Measurements from ENCODE around the gene NRXN3. TPM values are rescaled to one million over a fixed set of nuclear protein-coding genes. Genes with fewer than 3 reads are reported as not detected.

Gene NRXN3
- total RNA-seq, 1 donor from 2014 or later: not detected

DNA sequence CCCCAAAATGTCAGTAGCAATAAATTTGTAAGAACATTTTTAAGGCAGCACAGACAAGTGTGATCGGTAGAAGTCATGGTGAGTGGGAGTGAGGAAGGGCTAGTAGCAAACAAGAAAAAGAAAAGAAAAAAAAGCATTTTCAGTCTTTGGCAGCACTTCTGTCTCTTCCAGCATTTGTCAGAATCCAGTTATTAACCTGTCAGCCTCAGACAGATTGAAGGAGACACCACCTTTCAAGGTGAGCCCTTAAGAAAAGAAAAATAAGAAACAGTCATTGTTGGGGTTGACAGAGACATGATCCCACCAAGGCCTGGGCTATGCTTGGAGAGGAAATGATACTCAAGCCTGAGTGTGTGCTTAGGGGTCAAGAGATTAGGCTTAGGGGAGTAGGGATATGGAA lies 947.4 kb downstream of the NRXN3 start:
- DNase-seq (ENCODE audit: low read depth in 2 of 2): no peak

DNA sequence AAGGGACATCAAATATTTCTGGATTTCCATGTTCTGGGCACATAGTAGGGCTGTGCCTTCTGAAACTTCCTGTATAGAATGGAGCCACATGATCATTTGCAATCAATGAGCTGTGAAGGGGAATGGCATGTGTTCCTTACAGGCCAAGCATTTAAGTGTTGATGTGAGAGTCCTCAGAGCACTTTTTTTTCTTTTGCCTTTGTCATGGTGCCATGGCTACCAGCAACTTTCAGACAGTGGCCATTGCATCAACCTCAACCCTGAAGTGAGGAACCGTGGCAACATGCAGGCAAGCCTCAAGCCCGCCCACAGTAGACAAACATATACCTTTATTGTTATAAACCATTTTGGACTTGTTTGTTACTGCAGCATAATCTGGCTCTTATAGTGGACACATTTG lies 948.1 kb downstream of the NRXN3 start:
- DNase-seq (ENCODE audit: low read depth in 2 of 2): no peak

DNA sequence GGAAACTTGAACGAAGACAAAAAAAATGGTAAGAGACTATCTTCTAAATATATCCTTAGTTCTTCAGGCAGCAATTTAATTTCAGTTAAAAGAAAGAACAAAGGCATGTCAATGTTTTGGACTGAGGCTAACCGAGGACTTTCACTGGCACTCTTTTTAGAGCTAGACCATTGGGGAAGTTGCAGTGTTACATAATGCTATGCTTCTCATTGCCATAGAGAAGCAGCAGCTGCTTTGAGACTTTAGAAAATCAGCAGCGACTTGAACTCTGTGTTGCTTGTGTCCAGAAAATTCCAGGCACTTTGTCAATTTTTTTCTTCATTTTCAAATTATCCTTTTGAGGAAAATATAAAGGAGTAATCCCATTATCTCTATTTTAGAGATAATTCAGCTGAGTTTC lies 964.2 kb downstream of the NRXN3 start:
- no peak for DNase-seq (ENCODE audit: low read depth in 2 of 2)

- DNase-seq (ENCODE audit: low read depth in 2 of 2): no peak
Observed at GRCh38 chr14:79136071-79137044, 966.2 kb downstream of the NRXN3 start.

GRCh38 chr14:79137045-79137430 lies 966.9 kb downstream of the NRXN3 start:
- no peak for DNase-seq (ENCODE audit: low read depth in 2 of 2)

DNA sequence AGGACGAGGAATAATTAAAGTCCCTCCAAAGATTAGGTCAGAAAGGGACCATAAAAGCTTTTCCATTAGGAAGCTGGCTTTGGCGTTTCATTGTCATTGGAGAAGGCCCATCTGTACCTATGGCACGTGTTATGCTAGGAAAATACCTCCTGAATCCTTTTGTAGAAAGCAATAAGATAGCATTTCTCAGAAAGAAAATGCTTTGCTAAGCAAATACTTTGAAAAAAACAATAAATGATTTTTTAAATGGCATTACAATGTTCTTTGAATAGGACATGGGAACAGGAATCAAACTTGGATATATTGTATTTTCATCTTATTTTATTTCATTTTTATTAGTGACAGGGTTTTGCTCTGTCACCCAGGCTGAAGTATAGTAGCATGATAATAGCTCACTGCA lies 967.7 kb downstream of the NRXN3 start:
- DNase-seq (ENCODE audit: low read depth in 2 of 2): no peak

GRCh38 chr14:79144896-79145295 lies 974.7 kb downstream of the NRXN3 start:
- no peak for DNase-seq (ENCODE audit: low read depth in 2 of 2)

DNA sequence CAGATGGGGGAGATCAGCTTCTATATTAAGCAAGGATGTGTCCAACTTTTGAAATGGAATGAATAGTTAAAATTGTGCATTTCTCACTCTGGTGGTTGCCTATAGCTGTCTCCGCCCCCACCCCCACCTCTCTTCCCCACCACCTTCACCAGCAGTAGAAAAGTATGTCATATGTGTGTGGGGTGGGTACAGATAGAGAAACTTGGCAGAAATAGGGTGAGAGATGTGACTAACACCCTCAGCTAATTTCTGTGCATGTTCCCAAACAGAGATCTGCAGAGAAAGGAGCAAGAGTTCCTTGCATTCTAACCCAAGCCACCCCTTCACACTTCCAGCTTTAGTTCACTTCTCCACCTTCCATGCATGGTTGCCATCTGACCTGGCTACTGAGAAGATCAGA lies 980.1 kb downstream of the NRXN3 start:
- no peak for DNase-seq (ENCODE audit: low read depth in 2 of 2)

DNA sequence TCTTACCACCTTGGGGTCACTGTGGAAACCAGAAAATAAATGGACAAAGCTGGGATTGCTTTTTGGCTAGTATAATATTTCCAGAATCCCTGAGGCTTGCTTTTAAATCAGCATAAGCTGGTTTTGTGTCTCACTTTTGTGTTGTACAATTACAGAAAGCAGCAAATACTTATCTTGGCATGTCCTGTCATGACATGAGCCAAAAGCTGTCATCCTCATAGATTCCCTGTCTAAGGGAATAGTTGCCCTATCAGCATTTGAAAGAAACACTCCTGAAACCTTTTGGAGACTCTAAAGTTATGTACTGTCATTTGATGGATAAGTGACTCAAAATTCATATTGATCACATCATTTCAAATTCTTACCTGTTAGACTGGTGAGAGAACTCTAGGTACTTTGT lies 987.2 kb downstream of the NRXN3 start:
- no peak for DNase-seq (ENCODE audit: low read depth in 2 of 2)

DNA sequence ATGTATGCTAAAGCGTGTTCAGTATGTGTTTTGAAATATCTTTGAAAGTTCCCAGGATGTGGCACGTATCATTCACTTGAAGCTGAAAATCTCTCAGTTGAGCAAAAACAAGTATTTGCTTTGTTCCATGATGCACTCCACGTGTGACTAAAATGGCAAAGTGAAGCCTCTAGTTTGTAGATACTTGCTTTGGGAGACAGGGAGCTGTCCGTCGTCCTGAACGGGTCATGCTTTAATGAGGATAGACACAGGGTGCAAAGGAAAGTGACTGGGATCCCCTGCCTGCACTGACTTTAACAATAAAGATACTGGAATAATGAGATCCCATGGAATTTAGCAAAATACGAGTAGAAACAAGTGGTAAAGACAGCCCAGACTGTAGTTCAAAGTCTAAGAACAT lies 991.4 kb downstream of the NRXN3 start:
- DNase-seq (ENCODE audit: low read depth in 2 of 2): peak; percentile 28 to 42

GRCh38 chr14:79162833-79163232 lies 992.7 kb downstream of the NRXN3 start:
- DNase-seq (ENCODE audit: low read depth in 2 of 2): no peak

DNA sequence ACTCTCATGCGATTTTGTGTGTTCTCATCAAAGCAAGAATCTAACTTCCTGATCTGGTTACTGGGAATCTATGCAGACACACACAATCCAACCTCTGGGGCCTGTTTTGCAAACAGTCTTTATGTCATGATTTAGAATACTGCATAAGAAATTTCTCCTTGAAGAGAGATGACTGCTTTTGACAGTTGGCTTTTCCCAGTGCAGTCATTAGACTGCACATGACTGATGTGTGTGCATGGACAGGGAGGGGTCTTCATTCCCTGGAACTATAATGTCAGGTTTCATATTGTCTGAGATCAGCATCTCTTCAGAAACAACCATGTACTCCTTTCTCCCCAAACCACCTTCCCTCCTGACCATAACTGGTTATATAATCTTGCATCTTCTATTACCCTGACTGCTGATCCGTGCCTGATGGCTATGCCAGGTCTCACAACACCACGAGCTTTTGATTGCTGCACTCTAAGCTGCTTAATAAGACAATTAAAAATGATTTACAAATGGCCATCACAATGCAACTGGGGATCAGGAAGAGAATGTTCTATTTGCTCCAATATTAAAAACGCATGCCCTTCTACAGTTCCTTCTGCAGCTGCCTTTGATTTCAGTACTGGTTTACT lies 995.4 kb downstream of the NRXN3 start:
- no peak for DNase-seq (ENCODE audit: low read depth in 2 of 2)

GRCh38 chr14:79166171-79166570 lies 996.0 kb downstream of the NRXN3 start:
- DNase-seq (ENCODE audit: low read depth in 2 of 2): peak; percentile 5 to 44

DNA sequence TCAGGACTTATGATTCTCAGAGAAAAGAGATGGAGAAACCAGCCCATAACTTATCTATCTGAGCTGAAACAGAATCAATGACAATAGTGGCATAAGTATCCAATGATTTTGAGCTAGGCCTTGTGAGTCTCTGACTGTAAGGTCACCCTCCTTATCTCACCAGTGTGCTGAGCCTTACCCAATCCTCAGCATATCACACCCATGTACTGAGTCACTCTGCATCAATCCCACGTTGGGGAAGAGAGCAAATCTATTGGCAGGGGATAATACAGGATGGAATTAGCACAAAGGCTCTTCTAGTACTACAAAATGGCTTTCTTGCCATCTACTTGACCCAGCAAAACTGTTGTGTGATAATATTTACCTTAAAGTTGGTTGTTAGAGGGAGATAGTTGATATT lies 997.8 kb downstream of the NRXN3 start:
- DNase-seq (ENCODE audit: low read depth in 2 of 2): no peak

GRCh38 chr14:79175671-79176070 lies 1005.5 kb downstream of the NRXN3 start:
- peak in 1 of 2 donors; percentile 7 for DNase-seq (ENCODE audit: low read depth in 2 of 2)

DNA sequence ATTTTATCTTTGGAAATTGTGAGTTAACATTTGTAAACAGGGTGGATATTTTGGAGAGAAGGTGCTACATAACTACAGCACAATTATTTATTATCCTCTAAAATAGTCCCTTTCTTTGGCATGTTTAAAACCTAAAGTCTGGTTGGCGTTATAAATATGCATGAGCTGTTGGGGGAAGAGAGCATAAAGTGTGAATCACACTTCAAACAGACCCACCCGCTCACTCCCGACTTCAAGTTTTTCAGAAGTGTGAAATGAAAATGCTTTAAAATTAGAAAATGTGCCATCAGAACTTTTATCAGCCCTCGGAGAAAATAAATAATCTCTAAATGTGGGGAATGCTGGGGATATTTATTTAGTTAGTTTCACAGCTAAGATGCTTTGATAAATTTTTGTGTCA lies 1006.9 kb downstream of the NRXN3 start:
- DNase-seq (ENCODE audit: low read depth in 2 of 2): no peak

DNA sequence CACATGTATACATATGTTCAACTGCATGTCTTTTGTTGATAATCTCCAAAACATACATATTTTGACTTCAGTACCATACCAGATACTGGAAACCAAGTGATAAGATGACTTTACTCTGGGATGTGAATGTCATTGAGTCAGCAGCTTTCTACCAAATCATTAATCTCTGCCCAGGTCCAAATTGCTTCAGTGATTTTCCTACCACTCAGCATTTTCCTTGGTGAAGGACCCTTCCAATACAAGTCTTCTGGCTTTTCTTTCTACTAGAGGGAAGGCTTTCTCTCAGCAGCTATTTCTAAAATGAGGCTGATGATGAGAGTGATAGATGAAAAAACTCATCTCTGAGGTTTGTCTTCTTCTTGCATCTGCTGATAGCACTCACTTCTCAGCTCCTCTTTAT lies 1008.5 kb downstream of the NRXN3 start:
- no peak for DNase-seq (ENCODE audit: low read depth in 2 of 2)

DNA sequence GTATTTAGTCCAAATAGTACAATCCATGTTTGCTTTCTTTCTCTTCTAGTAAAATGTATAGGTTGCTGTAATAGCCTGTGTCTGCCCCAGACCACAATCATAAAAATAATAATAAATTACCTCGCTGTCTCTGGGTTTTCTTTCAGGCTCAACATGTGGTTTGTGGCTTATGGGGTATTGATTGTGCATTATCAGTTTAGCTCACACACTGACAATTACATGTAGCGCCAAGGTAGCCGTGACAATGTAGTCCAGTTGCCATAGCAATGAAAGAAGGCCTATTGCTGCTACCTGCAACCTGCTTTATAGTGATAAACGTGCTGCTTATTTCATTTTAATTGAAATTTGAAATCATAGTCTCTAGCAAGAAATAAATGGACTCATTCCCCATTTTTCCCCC lies 1009.8 kb downstream of the NRXN3 start:
- DNase-seq (ENCODE audit: low read depth in 2 of 2): no peak

DNA sequence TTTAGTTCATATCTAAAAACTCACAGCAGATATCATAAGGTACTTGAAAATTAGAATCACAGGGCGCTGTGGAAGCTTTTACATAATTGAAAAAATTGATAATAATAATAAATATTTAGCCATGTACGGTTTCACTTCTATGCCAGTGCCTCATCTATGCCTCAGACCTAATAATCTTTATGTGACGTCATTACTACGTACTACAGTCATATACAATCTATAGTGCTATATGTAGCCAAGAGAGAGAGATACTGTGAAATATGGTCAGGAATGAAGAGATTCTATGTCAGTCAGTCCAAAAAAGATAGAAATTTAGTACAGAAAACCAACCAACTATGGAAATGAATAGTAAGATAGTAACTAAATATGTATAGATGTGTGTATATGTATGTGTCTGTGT lies 1010.5 kb downstream of the NRXN3 start:
- no peak for DNase-seq (ENCODE audit: low read depth in 2 of 2)

- DNase-seq (ENCODE audit: low read depth in 2 of 2): peak in 1 of 2 donors; percentile 29
Observed at GRCh38 chr14:79186523-79186922, 1016.4 kb downstream of the NRXN3 start.

- DNase-seq (ENCODE audit: low read depth in 2 of 2): no peak
Observed at GRCh38 chr14:79193689-79194477, 1023.7 kb downstream of the NRXN3 start.

- DNase-seq (ENCODE audit: low read depth in 2 of 2): no peak
Observed at GRCh38 chr14:79196216-79196615, 1026.0 kb downstream of the NRXN3 start.

All from lung microvascular endothelial cell (primary cell).